ENCODE measurements around the gene PRKAR1B. TPM values are rescaled to one million over a fixed set of nuclear protein-coding genes. Genes with fewer than 3 reads are reported as not detected.
A peak's percentile ranks its signal among the peaks of the same experiment; 100 is the strongest.

The PRKAR1B gene
- total and polyA plus RNA-seq, 8 donors, result 16.3 to 43.5 (median 37.6) TPM

DNA sequence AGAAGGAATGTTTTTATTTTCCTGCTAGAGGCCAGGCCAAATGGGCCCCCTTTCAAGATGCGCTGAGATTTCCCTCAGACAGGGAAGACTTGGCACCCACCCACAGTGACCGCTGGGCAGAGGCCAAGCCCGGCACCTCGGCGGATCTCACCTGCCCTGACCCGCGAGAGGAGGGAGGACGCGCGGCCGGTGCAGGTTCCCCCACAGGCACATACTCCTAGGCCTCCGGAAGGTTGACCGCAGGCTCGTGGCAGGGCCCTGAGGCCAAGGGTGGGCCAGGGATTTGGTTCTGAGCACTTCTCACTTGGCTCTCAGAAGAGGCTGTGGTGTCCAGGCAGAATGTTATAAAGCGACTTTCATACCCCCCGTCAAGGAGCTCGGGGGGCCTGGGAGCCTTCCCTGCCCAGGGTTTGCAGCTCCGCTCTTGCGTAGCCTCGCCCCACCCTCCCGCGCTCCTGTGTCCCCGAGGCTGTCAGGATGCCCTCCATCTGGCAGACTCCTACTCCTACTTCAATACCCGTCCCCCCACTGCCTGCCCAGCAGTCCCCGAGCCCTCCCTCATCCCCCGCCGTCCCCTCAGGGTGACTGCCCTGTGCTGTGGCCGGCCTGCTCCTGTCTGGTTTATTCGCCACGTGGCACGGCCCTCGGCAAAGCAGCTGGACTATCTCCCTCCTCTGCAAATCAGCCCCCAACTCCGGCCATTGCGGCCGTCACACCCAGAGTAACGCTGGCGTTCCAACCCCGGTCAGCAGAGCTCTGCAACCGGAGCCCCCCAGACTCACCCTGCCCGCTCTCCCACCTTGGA, 156.9 kb downstream of the PRKAR1B start:
- TF ChIP-seq, protein P1, sequence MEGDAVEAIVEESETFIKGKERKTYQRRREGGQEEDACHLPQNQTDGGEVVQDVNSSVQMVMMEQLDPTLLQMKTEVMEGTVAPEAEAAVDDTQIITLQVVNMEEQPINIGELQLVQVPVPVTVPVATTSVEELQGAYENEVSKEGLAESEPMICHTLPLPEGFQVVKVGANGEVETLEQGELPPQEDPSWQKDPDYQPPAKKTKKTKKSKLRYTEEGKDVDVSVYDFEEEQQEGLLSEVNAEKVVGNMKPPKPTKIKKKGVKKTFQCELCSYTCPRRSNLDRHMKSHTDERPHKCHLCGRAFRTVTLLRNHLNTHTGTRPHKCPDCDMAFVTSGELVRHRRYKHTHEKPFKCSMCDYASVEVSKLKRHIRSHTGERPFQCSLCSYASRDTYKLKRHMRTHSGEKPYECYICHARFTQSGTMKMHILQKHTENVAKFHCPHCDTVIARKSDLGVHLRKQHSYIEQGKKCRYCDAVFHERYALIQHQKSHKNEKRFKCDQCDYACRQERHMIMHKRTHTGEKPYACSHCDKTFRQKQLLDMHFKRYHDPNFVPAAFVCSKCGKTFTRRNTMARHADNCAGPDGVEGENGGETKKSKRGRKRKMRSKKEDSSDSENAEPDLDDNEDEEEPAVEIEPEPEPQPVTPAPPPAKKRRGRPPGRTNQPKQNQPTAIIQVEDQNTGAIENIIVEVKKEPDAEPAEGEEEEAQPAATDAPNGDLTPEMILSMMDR (IDR thresholded peaks at IDR 0.05), result no peak
- no peaks in the 10 kb centered on the region for H3K4me1 ChIP-seq
- H3K4me3 ChIP-seq, result no peak overlapping the region
- ATAC-seq (no peak), DNase-seq (peak in 1 of 4 donors; percentile 71)
- no peaks in the 10 kb centered on the region for H3K36me3 ChIP-seq
- H3K9me3 ChIP-seq, result no peaks in the 10 kb centered on the region
- H3K27me3 ChIP-seq, result no peaks in the 10 kb centered on the region
- no peak overlapping the region for H3K27ac ChIP-seq
- intact Hi-C loops (cut with DNase I), result no loop called here

DNA sequence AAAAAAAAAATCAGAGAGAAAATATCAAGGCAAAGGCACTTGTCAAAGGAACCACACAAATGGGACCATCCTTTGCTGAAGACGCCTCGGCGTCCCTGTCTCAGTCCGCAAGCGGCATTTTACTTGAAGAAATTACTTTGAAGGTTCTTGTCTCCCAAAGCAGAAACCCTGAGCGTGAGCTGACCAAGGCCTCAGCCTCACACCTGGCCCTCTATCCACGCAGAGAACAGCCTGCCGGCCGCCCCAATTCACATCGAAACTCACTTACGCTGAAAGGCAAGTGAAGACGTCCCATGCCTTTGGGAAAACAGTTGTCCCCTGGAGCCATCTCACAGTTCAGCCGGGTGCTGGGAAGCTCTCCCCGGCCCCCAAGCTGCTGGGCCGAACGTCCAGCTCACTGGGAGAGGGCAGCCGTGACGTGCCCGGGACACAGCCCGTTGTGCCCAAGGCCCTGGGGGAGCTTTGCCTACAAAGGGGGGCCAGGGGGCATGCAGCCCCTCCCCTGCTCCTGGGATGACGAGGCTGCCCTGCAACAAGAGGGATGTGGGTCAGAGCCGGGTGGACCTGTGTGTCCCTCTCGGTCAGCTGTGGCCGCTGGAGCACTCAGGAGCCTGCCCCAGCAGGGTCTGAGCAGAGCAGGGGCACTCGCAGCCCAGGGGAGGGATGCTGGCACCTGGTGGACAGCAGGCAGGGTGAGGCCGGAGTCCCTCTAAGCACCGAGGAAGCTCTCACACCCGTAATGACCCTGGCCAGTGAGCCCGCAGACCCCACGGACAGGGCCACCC, 157.8 kb downstream of the PRKAR1B start:
- intact Hi-C loops (cut with DNase I), result no loop called here
- Histone ChIP-seq H3K4me1 (no peaks in the 10 kb centered on the region), H3K27ac (no peak overlapping the region), H3K9me3 (no peaks in the 10 kb centered on the region), H3K36me3 (no peaks in the 10 kb centered on the region), H3K27me3 (no peaks in the 10 kb centered on the region), H3K4me3 (no peak overlapping the region)
- TF ChIP-seq, protein P1 (IDR thresholded peaks at IDR 0.05), result no peak
- ATAC-seq (no peak), DNase-seq (peak in 1 of 4 donors; percentile 63)

DNA sequence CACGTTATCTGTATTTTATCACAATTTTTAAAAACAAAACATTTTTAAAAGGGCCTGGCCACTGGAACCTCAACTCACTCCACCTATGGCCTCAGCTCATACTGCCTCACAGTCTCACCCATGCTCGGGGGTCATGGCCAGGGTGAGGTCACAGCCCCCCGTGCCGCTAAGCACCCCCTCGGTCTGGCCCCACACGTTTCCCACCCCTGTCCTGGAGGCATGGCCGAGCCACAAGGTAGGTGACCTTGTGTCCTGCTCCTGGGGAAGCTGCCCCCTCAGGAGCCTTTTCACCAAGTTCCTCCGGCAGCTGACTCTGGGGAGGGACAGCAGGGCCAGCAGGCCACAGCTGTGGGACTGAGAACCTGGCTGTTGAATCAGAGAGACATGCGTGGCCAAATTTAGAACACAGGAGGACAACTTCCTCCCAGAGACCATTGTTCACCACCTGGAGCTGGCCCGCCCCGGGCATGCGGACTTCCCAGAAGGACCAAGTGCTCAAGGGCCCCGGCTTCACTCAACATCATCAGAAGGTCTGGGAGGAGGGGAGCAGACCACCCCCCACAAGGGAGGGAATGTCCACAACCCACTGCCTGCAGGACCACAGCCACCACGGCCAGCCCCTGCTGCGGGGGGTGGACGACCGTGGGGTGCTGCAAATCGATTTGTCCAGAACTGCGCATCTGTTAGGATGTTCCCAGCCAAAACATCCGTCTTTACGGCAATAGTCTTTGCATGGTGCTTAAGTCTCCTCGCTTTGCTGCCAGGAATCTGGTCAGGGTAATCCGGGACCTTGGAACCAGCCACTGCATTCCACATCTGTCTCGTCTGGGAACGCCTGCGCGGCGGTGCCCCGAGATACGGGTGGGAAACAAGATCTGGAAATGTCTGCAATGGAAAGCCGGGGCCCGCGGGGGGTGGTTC, 158.8 kb downstream of the PRKAR1B start:
- Histone ChIP-seq H3K4me1 (no peaks in the 10 kb centered on the region), H3K4me3 (no peak overlapping the region), H3K9me3 (no peaks in the 10 kb centered on the region), H3K27ac (no peak overlapping the region), H3K27me3 (no peaks in the 10 kb centered on the region), H3K36me3 (no peaks in the 10 kb centered on the region)
- peak in 3 of 4 donors; percentile 33 to 76 (median 44) for DNase-seq
- no peak for ATAC-seq
- TF ChIP-seq, protein P1 (IDR thresholded peaks at IDR 0.05), result no peak
- intact Hi-C loops (cut with DNase I), result no loop called here

DNA sequence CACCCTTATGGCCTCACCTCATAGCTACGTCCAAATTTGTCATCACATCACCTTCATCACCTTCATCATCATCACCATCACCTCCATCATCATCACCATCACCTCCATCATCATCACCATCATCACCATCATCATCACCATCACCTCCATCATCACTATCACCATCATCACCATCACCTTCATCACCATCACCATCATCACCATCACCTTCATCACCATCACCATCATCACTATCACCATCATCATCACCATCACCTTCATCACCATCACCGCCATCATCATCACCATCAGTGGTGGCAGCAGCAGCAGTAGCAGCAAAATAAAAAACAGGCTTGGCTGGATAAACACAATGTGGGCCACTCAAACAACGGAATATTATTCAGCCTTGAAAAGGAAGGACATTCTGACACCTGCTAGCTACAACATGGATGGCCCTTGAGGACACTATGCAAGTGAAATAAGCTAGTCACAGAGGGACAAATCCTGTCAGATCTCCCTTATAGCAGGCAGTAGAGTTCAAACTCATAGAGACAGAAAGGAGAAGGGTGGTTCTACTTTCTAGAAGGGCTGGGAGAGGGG, 159.7 kb downstream of the PRKAR1B start:
- intact Hi-C loops (cut with DNase I), result no loop called here
- Histone ChIP-seq H3K36me3 (no peaks in the 10 kb centered on the region), H3K4me3 (no peak overlapping the region), H3K27me3 (no peaks in the 10 kb centered on the region), H3K9me3 (no peaks in the 10 kb centered on the region), H3K4me1 (no peaks in the 10 kb centered on the region), H3K27ac (no peak overlapping the region)
- DNase-seq (no peak), ATAC-seq (no peak)
- TF ChIP-seq, protein P1 (IDR thresholded peaks at IDR 0.05), result no peak
